HG02571 (cell line): Measurements from ENCODE around the gene ALDH1A3.

Experiments used
- ATAC-seq: cut with Tn5 transposase; IDR thresholded peaks from one replicate; pipeline ENCODE4 v1.9.1; 2021; ENCODE audit warnings: mild to moderate bottlenecking, moderate library complexity; ENCODE audit not compliant: unreplicated experiment

ALDH1A3 gene

GRCh38 chr15:100923076-100923475, 43.4 kb downstream of the ALDH1A3 start:
- no peak for ATAC-seq

- ATAC-seq, result no peak
These were observed 44.3 kb downstream of the ALDH1A3 start for GRCh38 chr15:100923902-100924301.

GRCh38 chr15:100924436-100924835, 44.8 kb downstream of the ALDH1A3 start:
- no peak for ATAC-seq

GRCh38 chr15:100925480-100925879, 45.8 kb downstream of the ALDH1A3 start:
- ATAC-seq, result no peak

DNA sequence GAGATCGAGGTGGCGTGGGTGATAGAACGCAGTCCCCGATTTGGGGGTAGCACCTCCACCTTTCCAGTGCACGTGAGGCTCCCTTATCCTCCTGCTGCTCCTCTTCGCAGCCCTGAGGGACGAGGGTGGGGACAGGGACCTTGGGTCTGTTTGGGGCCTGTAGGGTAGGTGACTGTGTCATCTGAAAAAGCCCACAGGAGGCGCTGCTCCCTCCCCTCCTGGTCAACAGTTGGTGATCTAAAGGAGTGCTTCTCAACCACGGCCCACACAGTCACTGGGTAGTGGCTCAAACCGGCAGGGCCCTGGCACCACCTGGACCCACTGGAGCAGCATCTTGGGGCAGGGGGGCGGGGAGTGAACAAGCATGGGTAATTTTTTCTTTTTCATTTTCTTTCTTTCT, 46.6 kb downstream of the ALDH1A3 start:
- ATAC-seq, result no peak

DNA sequence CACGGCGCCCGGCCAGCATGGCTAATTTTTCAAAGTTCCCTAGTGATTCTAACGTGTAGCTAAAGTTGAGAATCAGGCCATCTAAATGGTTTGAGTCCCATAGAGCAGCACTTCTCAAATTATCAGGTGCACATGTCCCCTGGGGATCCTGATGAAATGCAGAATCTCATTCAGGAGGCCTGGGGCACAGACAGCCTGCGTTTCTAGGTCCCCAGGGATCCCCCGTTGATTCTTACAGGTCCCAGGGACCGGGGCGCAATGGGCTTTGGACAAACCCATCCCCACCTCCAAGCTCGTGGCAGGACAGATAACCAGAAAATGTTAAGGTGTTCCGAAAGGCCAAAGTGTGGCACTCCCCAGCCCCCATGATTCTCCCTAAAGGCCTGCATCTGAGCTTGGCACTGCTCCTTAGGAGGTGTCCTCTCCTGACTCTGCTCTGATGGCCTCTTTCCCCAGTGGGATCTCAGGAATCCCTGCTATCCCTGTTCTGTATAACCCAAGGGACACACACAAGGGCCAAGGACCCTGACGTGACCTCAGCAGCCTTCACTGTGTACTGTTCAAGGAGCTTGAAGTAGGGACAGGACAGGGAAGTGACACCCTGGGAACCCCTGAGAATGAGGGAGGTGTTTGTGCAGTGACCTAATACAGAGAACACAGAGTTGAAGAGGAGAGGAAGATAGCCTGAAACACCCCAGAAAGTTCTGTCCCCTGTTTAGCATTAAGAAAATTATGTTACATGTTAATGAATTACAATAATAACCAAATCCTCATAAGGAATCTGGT, 47.5 kb downstream of the ALDH1A3 start:
- ATAC-seq, result no peak

- ATAC-seq, result no peak
These were observed 49.1 kb downstream of the ALDH1A3 start for GRCh38 chr15:100928632-100929280.

- no peak for ATAC-seq
These were observed 50.0 kb downstream of the ALDH1A3 start for GRCh38 chr15:100929641-100930042.

DNA sequence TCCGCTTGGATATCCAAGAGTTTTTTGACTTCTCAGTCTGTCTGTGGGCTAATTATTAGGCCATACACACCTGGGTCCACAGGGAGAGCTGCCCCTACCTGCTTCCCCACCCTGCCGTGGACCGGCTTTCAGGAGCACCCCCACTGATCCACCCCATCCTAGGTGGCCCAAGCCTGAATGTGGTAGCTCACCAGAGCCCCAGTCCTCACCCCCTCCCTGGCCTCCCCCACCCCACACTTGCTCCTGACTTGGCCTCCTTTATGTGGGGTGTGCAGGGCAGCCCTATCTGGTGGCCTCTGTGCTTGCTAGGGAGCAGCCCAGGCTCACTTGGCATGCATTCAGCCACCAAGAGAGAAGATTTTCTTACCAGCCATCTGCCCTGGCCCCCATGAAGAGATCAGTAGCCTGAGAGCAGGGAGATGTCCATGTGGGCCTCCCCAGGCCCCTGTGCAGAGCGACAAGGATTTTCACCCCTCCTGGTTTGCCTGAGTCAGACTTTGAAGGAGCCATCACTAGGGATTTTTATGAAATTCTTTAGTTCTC, 50.7 kb downstream of the ALDH1A3 start:
- ATAC-seq, result no peak

DNA sequence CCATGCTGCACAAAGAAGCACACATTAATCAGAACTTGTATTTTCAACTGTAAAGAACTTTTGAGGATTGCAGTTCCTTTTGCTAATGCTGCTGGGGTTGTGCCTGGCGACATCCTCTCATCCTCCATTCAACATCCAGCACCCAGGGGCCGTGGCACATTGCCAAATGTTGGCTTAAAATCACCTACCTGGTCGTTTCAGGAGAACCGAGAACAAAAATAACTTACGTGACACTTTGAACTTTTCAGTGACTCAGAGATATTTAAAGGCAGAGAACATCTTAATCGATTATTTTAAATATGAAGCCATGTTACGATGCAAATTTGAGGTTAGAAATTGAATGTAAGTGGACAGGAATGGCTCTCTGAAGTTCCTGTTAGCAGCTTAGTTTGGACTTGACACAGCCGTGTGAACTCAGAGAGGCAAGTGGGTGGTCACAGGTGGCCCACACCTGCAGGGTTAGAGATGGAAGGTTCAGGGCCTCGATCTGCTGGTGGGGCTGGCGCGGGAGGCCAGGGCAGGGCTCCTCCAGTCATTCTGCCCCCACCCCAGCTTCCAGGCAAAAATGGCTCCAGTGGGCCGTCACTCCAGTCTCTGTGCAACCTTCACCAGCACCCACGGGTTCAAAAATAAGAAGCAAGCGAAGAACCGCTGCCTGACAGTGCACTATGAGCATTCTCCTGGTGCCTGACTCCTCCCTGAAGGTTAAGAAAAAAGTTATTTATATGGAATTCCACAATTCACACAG, 51.7 kb downstream of the ALDH1A3 start:
- peak; percentile 58 for ATAC-seq

- ATAC-seq, result no peak
These were observed 53.2 kb downstream of the ALDH1A3 start for GRCh38 chr15:100932676-100933348.

- ATAC-seq, result no peak
These were observed 54.5 kb downstream of the ALDH1A3 start for GRCh38 chr15:100934166-100934565.

- ATAC-seq, result no peak
These were observed 55.1 kb downstream of the ALDH1A3 start for GRCh38 chr15:100934726-100935125.

GRCh38 chr15:100937171-100937570, 57.5 kb downstream of the ALDH1A3 start:
- no peak for ATAC-seq

DNA sequence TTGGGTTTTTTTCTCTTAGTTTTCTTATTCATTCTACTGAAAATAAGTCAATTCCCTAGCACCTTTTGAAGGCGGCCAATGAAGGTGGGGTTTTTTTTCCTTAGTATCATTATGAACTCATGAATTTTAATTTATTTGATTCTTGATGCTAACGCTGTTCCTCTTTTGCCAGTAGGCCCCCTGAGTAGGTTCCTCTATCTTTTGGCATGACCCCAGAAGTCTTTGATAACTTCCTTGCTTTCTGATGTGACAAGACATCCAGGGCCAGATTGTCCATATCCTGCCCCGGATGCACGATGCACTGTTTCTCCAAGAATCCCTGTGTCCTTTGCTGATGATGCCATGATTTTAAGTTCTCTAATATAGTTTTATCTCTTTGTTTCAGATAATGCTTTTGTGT, 60.2 kb downstream of the ALDH1A3 start:
- no peak for ATAC-seq

DNA sequence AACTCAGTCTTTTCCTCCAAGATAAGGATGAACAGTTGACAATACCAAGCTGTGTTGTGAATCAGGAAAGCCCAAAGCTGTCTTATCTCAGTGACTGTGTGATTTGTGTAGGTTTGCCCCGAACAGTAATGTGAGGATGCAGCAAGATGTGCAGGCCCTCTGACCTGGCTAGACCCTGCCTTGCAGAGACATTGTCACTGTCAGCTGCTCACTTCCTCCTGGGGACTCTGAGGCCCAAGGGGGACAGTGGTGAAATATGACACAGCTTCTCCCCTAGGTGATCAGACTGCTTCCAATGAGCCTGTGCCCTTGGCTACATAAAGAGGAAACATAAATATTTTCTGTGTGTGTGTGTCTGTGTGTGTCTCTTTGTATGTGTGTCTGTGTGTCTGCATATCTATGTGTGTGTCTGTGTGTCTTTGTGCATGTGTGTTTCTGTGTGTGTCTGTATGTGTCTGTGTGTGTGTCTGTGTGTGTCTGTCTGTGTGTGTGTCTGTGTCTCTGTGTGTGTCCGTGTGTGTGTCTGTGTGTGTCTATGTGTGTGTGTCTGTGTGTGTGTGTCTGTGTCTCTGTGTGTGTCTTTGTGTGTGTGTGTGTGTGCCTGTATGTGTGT, 61.2 kb downstream of the ALDH1A3 start:
- peak; percentile 76 for ATAC-seq

GRCh38 chr15:100941536-100941935, 61.9 kb downstream of the ALDH1A3 start:
- peak; percentile 68 for ATAC-seq

DNA sequence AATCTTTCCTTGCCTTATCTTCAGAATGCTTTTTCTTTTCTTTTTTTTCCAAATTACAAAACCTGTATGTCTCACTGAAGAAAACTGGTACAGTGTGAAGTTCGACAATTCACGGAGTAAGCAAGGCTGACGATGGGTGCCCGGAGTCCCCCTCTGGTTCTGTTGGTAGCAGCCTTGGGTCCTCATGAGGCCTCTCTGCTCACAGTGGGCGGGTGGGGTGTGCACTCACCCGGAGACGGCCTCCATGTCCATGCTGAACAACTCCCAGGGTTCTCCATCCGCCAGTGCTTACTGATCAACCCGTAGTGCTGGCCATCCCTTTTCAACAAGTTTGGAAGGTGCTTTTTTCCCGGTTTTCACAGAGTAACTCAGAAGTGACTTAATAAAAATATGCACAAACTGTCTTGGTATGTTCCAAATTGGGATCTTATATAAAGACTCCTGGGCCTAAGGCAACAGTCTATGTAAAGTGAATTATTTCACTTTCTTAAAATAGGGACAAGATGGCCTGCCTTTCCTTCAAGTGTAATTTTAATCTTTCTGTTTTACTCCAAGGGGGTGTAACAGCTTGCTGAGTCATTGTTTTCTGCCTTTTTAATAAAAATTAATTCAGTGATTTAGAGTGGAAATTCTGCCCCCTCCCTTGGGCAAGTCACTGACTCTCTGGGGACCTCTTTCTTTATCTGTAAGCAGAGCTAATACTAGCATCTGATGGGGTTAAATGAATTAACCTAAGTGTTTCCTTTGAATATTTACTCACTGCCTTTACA, 63.2 kb downstream of the ALDH1A3 start:
- ATAC-seq, result no peak

GRCh38 chr15:100944244-100944895, 64.7 kb downstream of the ALDH1A3 start:
- no peak for ATAC-seq
